ENCODE data around the gene U2SURP. TPM values are rescaled to one million over a fixed set of nuclear protein-coding genes. Genes with fewer than 3 reads are reported as not detected.
"Not testable (repeated sequence)": the region's sequence is repeated elsewhere in the genome, so short reads cannot be mapped to it uniquely, and the experiment has no call there.

U2SURP gene
- total and polyA plus RNA-seq, 4 donors, result 74.0 to 121 (median 104) TPM

DNA sequence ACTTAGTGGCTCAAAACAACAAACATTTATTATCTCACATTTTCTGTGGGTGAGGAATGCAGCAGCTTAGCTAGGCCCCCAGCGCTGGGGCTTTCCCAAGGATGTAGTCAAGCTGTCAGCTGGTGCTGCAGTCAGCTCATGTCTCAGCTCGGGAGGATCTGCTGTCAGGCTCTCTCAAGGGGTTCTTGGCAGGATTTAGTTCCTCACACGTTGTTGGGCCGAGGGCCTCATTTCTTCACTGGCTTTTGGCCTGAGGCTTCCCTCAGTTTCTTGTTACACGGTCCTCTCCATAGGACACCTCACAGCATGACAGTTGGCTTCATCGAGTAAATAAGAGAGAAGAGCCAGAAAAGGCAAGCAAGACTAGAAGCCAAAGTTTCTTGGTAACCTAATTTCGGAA lies 13.7 kb upstream of the U2SURP start:
- no peaks in the 10 kb centered on the region for H3K36me3 ChIP-seq (ENCODE audit: control insufficient read depth, insufficient read depth, low read length)
- H3K9me3 ChIP-seq (ENCODE audit: control insufficient read depth, insufficient read depth, low read length), result no peaks in the 10 kb centered on the region
- H3K4me1 ChIP-seq (ENCODE audit: control insufficient read depth, insufficient read depth, low read length), result no peaks in the 10 kb centered on the region
- H3K27ac ChIP-seq (ENCODE audit: low read depth, low read length), result no peak overlapping the region
- DNase-seq (ENCODE audit: low read depth in 4 of 6, low spot score in 6 of 6), result peak in 1 of 6 donors; percentile 87
- 33% methylated on average over 6 of the region's 7 CpGs for WGBS (ENCODE audit: insufficient coverage)
- no peaks in the 10 kb centered on the region for H3K27me3 ChIP-seq (ENCODE audit: control insufficient read depth, insufficient read depth, low read length)
- H3K4me3 ChIP-seq (ENCODE audit: low read depth, low read length), result no peak overlapping the region

DNA sequence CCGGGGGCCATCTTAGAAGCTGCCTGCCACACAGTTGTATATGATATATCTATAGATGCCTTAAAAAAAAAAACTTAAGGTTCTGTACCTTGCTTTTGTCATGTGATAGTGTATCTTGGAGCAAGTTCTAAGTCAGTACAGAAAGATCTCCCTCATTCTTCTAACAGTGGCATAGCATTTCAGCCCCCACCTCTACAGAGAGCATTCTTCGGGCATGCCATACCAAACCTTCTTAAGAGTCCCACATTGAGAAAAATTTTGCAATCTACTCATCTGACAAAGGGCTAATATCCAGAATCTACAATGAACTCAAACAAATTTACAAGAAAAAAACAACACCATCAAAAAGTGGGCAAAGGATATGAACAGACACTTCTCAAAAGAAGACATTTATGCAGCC lies 13.1 kb upstream of the U2SURP start:
- no CpG with 5 or more reads among the region's 2 CpGs for WGBS (ENCODE audit: insufficient coverage)
- not testable (repeated sequence) for H3K4me3 ChIP-seq (ENCODE audit: low read depth, low read length)

DNA sequence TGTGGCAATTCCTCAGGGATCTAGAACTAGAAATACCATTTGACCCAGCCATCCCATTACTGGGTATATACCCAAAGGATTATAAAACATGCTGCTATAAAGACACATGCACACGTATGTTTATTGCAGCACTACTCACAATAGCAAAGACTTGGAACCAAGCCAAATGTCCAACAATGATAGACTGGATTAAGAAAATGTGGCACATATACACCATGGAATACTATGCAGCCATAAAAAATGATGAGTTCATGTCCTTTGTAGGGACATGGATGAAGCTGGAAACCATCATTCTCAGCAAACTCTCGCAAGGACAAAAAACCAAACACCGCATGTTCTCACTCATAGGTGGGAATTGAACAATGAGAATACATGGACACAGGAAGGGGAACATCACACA lies 12.5 kb upstream of the U2SURP start:
- DNase-seq (ENCODE audit: low read depth in 4 of 6, low spot score in 6 of 6); H3K27ac ChIP-seq (ENCODE audit: low read depth, low read length); H3K4me3 ChIP-seq (ENCODE audit: low read depth, low read length); H3K27me3 ChIP-seq (ENCODE audit: control insufficient read depth, insufficient read depth, low read length); H3K36me3 ChIP-seq (ENCODE audit: control insufficient read depth, insufficient read depth, low read length); H3K9me3 ChIP-seq (ENCODE audit: control insufficient read depth, insufficient read depth, low read length); H3K4me1 ChIP-seq (ENCODE audit: control insufficient read depth, insufficient read depth, low read length): not testable (repeated sequence)
- WGBS (ENCODE audit: insufficient coverage), result no CpG with 5 or more reads among the region's 3 CpGs

More for the DNA sequence above, 13.1 kb upstream of the U2SURP start:
- H3K36me3 ChIP-seq (ENCODE audit: control insufficient read depth, insufficient read depth, low read length); H3K27me3 ChIP-seq (ENCODE audit: control insufficient read depth, insufficient read depth, low read length); DNase-seq (ENCODE audit: low read depth in 4 of 6, low spot score in 6 of 6); H3K9me3 ChIP-seq (ENCODE audit: control insufficient read depth, insufficient read depth, low read length); H3K27ac ChIP-seq (ENCODE audit: low read depth, low read length); H3K4me1 ChIP-seq (ENCODE audit: control insufficient read depth, insufficient read depth, low read length): not testable (repeated sequence)

DNA sequence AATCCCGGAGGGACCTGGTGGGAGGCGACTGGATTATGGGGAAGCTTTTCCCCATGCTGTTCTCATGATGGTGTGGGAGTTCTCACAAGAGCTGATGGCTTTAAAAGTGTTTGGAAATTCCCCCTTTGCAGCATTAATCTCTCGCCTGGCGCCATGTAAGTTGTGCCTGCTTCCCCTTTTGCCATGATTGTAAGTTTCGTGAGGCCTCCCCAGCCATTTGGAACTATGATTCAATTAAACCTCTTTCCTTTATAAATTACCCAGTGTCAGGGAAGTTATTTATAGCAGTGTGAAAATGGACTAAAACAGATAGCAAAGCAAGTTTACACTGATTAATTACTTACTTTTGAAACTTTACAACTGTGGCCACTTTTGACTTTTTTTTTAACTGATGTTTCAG lies 10.6 kb upstream of the U2SURP start:
- Histone ChIP-seq H3K36me3 (ENCODE audit: control insufficient read depth, insufficient read depth, low read length) (no peaks in the 10 kb centered on the region), H3K27me3 (ENCODE audit: control insufficient read depth, insufficient read depth, low read length) (no peaks in the 10 kb centered on the region), H3K27ac (ENCODE audit: low read depth, low read length) (no peak overlapping the region), H3K4me3 (ENCODE audit: low read depth, low read length) (no peak overlapping the region), H3K4me1 (ENCODE audit: control insufficient read depth, insufficient read depth, low read length) (no peaks in the 10 kb centered on the region), H3K9me3 (ENCODE audit: control insufficient read depth, insufficient read depth, low read length) (no peaks in the 10 kb centered on the region)
- DNase-seq (ENCODE audit: low read depth in 4 of 6, low spot score in 6 of 6), result no peak
- 86% methylated on average over 2 of the region's 5 CpGs for WGBS (ENCODE audit: insufficient coverage)

DNA sequence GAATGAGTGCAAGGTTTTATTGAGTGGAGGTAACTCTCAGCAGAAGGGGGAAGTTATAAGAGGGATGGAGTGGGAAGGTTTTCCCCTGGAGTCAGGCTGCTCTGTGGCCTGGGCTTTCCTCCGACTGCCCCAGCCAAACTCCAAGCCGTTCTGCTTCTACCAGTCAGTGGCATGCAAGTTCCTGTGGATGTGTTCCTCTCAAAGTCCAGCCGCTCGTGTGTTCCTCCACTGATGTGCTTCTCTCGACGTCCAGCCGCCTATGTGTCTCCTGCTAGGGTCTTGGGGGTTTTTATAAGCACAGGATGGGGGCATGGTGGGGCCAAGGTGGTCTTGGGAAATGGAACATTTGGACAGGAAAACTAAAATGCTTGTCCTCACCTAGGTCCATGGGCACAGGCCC lies 9.0 kb upstream of the U2SURP start:
- H3K4me3 ChIP-seq (ENCODE audit: low read depth, low read length), result no peak overlapping the region
- no peaks in the 10 kb centered on the region for H3K9me3 ChIP-seq (ENCODE audit: control insufficient read depth, insufficient read depth, low read length)
- no peak overlapping the region for H3K27ac ChIP-seq (ENCODE audit: low read depth, low read length)
- H3K27me3 ChIP-seq (ENCODE audit: control insufficient read depth, insufficient read depth, low read length), result no peaks in the 10 kb centered on the region
- H3K4me1 ChIP-seq (ENCODE audit: control insufficient read depth, insufficient read depth, low read length), result no peaks in the 10 kb centered on the region
- no peaks in the 10 kb centered on the region for H3K36me3 ChIP-seq (ENCODE audit: control insufficient read depth, insufficient read depth, low read length)
- WGBS (ENCODE audit: insufficient coverage), result 95% methylated on average over 7 of the region's 7 CpGs
- no peak for DNase-seq (ENCODE audit: low read depth in 4 of 6, low spot score in 6 of 6)

DNA sequence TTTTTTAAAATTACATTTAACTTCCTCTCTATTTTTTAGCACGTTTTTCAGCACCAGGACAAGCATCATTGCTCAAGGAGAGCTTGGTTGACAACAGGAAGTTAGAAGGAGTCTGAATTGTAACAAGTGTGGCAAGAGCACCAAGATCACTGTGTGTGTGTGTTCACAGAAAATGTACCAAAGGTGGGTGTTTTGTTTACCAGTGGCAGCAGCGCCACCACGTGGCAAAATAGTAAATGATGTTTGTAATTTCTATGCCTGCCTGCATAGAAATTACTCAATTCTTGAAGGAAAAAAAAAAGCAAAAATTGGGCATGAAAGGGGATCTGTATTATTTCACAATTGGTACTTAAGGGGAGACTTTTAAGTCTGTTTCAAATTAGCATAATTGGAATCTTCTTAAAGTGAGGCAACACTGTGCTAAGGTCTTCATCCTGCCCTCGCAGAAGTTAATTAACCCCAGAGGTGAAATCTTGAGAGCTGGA lies 7.4 kb upstream of the U2SURP start:
- WGBS (ENCODE audit: insufficient coverage), result 0% methylated on average over 2 of the region's 4 CpGs

DNA sequence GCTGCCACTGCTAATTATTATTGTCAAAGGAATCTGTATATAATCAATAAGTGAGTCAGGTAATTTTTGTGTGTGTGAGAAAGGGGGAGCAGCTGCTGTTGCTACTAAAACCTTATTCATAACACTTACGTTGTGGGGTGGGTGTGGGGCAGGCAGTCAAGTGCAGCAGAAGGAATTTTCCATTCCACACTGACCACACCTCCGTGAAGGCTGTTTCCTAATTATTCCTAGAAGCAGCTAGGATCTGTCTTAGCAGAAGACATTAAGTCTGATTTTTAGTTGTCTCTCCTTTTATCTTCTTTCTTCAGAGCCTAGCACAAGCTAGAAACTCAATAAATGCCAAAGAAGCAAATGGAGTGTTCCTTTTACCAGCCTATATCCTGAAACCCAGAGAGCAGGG lies 4.0 kb upstream of the U2SURP start:
- H3K9me3 ChIP-seq (ENCODE audit: control insufficient read depth, insufficient read depth, low read length), result no peaks in the 10 kb centered on the region
- no peaks in the 10 kb centered on the region for H3K36me3 ChIP-seq (ENCODE audit: control insufficient read depth, insufficient read depth, low read length)
- no peak for DNase-seq (ENCODE audit: low read depth in 4 of 6, low spot score in 6 of 6)
- no peaks in the 10 kb centered on the region for H3K27me3 ChIP-seq (ENCODE audit: control insufficient read depth, insufficient read depth, low read length)
- H3K27ac ChIP-seq (ENCODE audit: low read depth, low read length), result no peak overlapping the region
- H3K4me3 ChIP-seq (ENCODE audit: low read depth, low read length), result no peak overlapping the region
- H3K4me1 ChIP-seq (ENCODE audit: control insufficient read depth, insufficient read depth, low read length), result peaks cover 5% of the 10 kb centered on the region
- WGBS (ENCODE audit: insufficient coverage), result 60% methylated on average over 1 of the region's 2 CpGs

More for the DNA sequence above, 7.4 kb upstream of the U2SURP start:
- peak in 5 of 6 donors; percentile 58 to 93 (median 77) for DNase-seq (ENCODE audit: low read depth in 4 of 6, low spot score in 6 of 6)
- H3K9me3 ChIP-seq (ENCODE audit: control insufficient read depth, insufficient read depth, low read length), result no peaks in the 10 kb centered on the region
- no peak overlapping the region for H3K4me3 ChIP-seq (ENCODE audit: low read depth, low read length)
- H3K27ac ChIP-seq (ENCODE audit: low read depth, low read length), result no peak overlapping the region
- H3K27me3 ChIP-seq (ENCODE audit: control insufficient read depth, insufficient read depth, low read length), result no peaks in the 10 kb centered on the region
- no peaks in the 10 kb centered on the region for H3K4me1 ChIP-seq (ENCODE audit: control insufficient read depth, insufficient read depth, low read length)
- no peaks in the 10 kb centered on the region for H3K36me3 ChIP-seq (ENCODE audit: control insufficient read depth, insufficient read depth, low read length)

DNA sequence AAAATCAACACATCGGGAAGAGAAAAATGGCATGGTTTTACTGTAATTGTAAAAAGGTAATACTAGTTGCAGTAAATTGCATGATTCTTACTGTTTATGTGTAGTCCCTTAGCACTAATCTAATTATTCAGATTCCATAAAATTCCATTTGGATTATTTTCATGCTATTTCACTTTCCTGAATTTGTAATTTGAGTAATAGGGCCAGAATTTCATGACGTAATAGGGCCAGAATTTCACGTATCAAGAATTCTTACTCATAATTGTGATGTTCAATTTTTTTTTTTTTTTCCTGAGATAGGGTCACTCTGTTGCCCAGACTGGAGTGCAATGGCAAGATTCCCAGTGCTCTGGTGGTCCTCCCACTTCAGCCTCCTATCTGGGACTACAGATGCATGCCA lies 2.9 kb upstream of the U2SURP start:
- H3K36me3 ChIP-seq (ENCODE audit: control insufficient read depth, insufficient read depth, low read length), result no peaks in the 10 kb centered on the region
- no peak overlapping the region for H3K4me3 ChIP-seq (ENCODE audit: low read depth, low read length)
- WGBS (ENCODE audit: insufficient coverage), result no CpG with 5 or more reads among the region's 3 CpGs
- no peak for DNase-seq (ENCODE audit: low read depth in 4 of 6, low spot score in 6 of 6)
- no peaks in the 10 kb centered on the region for H3K27me3 ChIP-seq (ENCODE audit: control insufficient read depth, insufficient read depth, low read length)
- peaks cover 5% of the 10 kb centered on the region for H3K4me1 ChIP-seq (ENCODE audit: control insufficient read depth, insufficient read depth, low read length)
- H3K27ac ChIP-seq (ENCODE audit: low read depth, low read length), result no peak overlapping the region
- H3K9me3 ChIP-seq (ENCODE audit: control insufficient read depth, insufficient read depth, low read length), result no peaks in the 10 kb centered on the region

DNA sequence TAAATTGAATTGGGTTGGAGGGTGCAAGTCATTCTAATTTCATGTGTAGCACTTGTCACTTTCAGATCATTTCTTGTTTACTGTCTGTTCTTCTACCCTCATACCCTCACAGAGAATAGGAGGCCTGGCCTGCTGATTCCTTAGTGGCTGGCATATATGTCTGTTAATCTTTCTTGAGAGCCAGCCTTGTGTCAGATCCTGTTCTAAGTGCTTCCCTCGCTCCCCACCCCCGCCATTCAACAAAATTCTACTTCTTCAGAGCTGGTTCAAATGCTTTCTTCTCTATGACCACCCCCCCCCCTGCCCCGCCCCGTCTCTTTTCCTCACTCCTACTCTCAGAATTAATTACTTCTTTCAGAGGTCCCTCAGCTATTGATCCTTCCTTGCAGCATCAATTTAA lies 1.5 kb upstream of the U2SURP start:
- Histone ChIP-seq H3K4me3 (ENCODE audit: low read depth, low read length) (no peak overlapping the region), H3K4me1 (ENCODE audit: control insufficient read depth, insufficient read depth, low read length) (peaks cover 9% of the 10 kb centered on the region), H3K27me3 (ENCODE audit: control insufficient read depth, insufficient read depth, low read length) (no peaks in the 10 kb centered on the region), H3K36me3 (ENCODE audit: control insufficient read depth, insufficient read depth, low read length) (no peaks in the 10 kb centered on the region), H3K9me3 (ENCODE audit: control insufficient read depth, insufficient read depth, low read length) (no peaks in the 10 kb centered on the region), H3K27ac (ENCODE audit: low read depth, low read length) (no peak overlapping the region)
- WGBS (ENCODE audit: insufficient coverage), result 42% methylated on average over 2 of the region's 4 CpGs
- DNase-seq (ENCODE audit: low read depth in 4 of 6, low spot score in 6 of 6), result no peak

DNA sequence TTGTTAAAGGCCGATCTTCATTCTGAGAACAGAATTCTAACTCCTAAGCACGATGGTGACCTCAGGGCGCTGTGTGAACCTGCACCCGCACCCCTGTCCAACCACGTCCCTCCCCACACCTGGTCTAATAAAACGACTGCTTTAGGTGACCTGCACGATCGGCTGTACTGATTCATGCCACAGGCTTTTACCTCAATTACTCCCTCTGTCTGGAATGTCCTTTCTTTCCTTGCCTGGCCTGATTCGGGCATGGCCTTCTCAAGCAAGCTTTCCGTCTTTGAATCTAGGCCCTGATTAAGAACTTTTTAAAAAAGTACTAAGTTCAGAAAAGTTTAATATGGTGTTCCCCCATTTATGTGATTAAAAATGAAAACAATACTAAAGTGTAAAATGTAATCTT lies 842 bp upstream of the U2SURP start:
- 22% methylated on average over 8 of the region's 10 CpGs for WGBS (ENCODE audit: insufficient coverage)
- H3K4me1 ChIP-seq (ENCODE audit: control insufficient read depth, insufficient read depth, low read length), result peaks cover 9% of the 10 kb centered on the region
- peak overlapping the region; percentile 99 for H3K4me3 ChIP-seq (ENCODE audit: low read depth, low read length)
- DNase-seq (ENCODE audit: low read depth in 4 of 6, low spot score in 6 of 6), result peak in 1 of 6 donors; percentile 17
- no peaks in the 10 kb centered on the region for H3K36me3 ChIP-seq (ENCODE audit: control insufficient read depth, insufficient read depth, low read length)
- no peaks in the 10 kb centered on the region for H3K27me3 ChIP-seq (ENCODE audit: control insufficient read depth, insufficient read depth, low read length)
- H3K9me3 ChIP-seq (ENCODE audit: control insufficient read depth, insufficient read depth, low read length), result no peaks in the 10 kb centered on the region
- H3K27ac ChIP-seq (ENCODE audit: low read depth, low read length), result peak overlapping the region; percentile 99
